H1 (cell line): ENCODE measurements around the gene WWC2. TPM values are rescaled to one million over a fixed set of nuclear protein-coding genes. Genes with fewer than 3 reads are reported as not detected.

Source experiments
- polyA plus RNA-seq, 7 experiments: library from polyadenylated mRNA; depleted of rRNA in 3 of 7; stranded (reverse) in 5 of 7; unstranded in 2 of 7; fragments of >200 nt in 5 of 7; fragments of 200-250 nt in 2 of 7; gene quantifications; 1 replicate in 5 of 7; 2 replicates in 1 of 7; 4 replicates in 1 of 7; pipeline versions ENCODE4 v1.2.1 to v1.2.3, GENCODE V29; 2011 to 2013; ENCODE audit warnings: missing spikeins in 2 of 7, mixed read lengths in 2 of 7
- total RNA-seq: library from RNA; stranded (reverse); fragmentation: NEBNext Ultra II Directional; extraction: Animal tissue kit (Norgen Biotek cat#: 25700); gene quantifications from 2 replicates; pipeline ENCODE4 v1.2.1, GENCODE V29; 2021
- TF ChIP-seq, protein P1 (sequence below): fragments of 300-600 bp; sonication (generic); IDR thresholded peaks from 2 replicates; pipeline ENCODE4 v1.7.1; 2012; ENCODE audit warnings: low read length, moderate library complexity, mild to moderate bottlenecking, inconsistent platforms; ENCODE audit not compliant: insufficient replicate concordance

WWC2 gene
- total and polyA plus RNA-seq, 2 of the 8 experiments (the other 6 are each of a cell fraction or from before 2014, with no cell fraction given), result 17.6 to 135 TPM

DNA sequence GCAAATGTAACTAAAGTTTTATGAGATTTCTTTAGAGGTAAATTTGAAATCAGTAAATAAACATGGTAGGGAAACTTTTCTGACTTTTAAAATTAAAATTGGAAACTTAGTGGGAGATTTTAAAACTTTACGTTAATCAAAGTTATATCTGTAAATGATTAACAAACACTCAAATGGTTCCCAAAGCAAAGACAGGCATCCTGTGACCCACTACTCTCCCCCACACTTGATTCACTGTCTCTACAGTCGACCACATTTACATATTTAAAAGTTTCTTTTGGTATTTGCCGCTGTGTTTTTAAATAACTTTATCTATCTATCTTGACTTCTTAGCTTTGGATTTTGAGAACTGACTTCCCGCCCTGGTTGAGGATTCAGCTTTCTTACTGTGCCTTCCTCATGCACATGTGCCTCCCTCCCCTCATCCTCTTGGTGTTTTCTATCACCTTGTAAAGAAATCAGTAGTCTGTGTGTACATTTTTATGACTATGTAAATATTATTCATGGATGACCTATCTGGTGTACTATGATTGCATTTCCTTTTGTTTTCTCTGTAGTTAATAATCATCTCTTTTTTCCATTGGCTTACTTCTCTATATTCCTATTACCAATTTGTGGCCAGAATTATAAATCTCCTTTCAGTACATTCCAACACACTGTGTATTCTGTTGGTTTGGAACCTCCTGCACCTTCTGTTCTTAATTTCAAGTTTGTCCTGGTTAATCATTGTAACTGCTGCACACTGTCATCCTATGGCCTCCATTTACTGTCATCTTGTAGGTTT is 72.6 kb downstream of the WWC2 start (continued):
- TF ChIP-seq, protein P1, sequence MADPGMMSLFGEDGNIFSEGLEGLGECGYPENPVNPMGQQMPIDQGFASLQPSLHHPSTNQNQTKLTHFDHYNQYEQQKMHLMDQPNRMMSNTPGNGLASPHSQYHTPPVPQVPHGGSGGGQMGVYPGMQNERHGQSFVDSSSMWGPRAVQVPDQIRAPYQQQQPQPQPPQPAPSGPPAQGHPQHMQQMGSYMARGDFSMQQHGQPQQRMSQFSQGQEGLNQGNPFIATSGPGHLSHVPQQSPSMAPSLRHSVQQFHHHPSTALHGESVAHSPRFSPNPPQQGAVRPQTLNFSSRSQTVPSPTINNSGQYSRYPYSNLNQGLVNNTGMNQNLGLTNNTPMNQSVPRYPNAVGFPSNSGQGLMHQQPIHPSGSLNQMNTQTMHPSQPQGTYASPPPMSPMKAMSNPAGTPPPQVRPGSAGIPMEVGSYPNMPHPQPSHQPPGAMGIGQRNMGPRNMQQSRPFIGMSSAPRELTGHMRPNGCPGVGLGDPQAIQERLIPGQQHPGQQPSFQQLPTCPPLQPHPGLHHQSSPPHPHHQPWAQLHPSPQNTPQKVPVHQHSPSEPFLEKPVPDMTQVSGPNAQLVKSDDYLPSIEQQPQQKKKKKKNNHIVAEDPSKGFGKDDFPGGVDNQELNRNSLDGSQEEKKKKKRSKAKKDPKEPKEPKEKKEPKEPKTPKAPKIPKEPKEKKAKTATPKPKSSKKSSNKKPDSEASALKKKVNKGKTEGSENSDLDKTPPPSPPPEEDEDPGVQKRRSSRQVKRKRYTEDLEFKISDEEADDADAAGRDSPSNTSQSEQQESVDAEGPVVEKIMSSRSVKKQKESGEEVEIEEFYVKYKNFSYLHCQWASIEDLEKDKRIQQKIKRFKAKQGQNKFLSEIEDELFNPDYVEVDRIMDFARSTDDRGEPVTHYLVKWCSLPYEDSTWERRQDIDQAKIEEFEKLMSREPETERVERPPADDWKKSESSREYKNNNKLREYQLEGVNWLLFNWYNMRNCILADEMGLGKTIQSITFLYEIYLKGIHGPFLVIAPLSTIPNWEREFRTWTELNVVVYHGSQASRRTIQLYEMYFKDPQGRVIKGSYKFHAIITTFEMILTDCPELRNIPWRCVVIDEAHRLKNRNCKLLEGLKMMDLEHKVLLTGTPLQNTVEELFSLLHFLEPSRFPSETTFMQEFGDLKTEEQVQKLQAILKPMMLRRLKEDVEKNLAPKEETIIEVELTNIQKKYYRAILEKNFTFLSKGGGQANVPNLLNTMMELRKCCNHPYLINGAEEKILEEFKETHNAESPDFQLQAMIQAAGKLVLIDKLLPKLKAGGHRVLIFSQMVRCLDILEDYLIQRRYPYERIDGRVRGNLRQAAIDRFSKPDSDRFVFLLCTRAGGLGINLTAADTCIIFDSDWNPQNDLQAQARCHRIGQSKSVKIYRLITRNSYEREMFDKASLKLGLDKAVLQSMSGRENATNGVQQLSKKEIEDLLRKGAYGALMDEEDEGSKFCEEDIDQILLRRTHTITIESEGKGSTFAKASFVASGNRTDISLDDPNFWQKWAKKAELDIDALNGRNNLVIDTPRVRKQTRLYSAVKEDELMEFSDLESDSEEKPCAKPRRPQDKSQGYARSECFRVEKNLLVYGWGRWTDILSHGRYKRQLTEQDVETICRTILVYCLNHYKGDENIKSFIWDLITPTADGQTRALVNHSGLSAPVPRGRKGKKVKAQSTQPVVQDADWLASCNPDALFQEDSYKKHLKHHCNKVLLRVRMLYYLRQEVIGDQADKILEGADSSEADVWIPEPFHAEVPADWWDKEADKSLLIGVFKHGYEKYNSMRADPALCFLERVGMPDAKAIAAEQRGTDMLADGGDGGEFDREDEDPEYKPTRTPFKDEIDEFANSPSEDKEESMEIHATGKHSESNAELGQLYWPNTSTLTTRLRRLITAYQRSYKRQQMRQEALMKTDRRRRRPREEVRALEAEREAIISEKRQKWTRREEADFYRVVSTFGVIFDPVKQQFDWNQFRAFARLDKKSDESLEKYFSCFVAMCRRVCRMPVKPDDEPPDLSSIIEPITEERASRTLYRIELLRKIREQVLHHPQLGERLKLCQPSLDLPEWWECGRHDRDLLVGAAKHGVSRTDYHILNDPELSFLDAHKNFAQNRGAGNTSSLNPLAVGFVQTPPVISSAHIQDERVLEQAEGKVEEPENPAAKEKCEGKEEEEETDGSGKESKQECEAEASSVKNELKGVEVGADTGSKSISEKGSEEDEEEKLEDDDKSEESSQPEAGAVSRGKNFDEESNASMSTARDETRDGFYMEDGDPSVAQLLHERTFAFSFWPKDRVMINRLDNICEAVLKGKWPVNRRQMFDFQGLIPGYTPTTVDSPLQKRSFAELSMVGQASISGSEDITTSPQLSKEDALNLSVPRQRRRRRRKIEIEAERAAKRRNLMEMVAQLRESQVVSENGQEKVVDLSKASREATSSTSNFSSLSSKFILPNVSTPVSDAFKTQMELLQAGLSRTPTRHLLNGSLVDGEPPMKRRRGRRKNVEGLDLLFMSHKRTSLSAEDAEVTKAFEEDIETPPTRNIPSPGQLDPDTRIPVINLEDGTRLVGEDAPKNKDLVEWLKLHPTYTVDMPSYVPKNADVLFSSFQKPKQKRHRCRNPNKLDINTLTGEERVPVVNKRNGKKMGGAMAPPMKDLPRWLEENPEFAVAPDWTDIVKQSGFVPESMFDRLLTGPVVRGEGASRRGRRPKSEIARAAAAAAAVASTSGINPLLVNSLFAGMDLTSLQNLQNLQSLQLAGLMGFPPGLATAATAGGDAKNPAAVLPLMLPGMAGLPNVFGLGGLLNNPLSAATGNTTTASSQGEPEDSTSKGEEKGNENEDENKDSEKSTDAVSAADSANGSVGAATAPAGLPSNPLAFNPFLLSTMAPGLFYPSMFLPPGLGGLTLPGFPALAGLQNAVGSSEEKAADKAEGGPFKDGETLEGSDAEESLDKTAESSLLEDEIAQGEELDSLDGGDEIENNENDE, result no peak
